A204.1 (cell line): ENCODE data around the gene PADI1.

Source experiments
- FAIRE-seq: peaks from 2 replicates; lab custom pipeline; 2012; peaks lifted over from hg19 to GRCh38; lab: Jason Lieb, UNC

The PADI1 gene

GRCh38 chr1:17204546-17205440 is at the start of gene PADI1:
PADI1 (plus strand) TSS chr1:17205128; CDS start chr1:17205218, 90 bp downstream.
- no peak for FAIRE-seq

GRCh38 chr1:17155257-17155920 is 49.5 kb upstream of the PADI1 start:
- no peak for FAIRE-seq

- FAIRE-seq: no peak
Measured at GRCh38 chr1:17156108-17156507, 48.8 kb upstream of the PADI1 start.

- FAIRE-seq: no peak
Measured at GRCh38 chr1:17158961-17159360, 46.0 kb upstream of the PADI1 start.

- FAIRE-seq: no peak
Measured at GRCh38 chr1:17161137-17161740, 43.7 kb upstream of the PADI1 start.

GRCh38 chr1:17161926-17162800 is 42.8 kb upstream of the PADI1 start:
- FAIRE-seq: no peak

GRCh38 chr1:17162941-17163340 is 42.0 kb upstream of the PADI1 start:
- no peak for FAIRE-seq

- no peak for FAIRE-seq
Measured at GRCh38 chr1:17163371-17163770, 41.6 kb upstream of the PADI1 start.

GRCh38 chr1:17163789-17164666 is 40.9 kb upstream of the PADI1 start:
- FAIRE-seq: no peak

- no peak for FAIRE-seq
Measured at GRCh38 chr1:17165823-17166222, 39.1 kb upstream of the PADI1 start.

GRCh38 chr1:17167041-17167785 is 37.7 kb upstream of the PADI1 start:
- no peak for FAIRE-seq

GRCh38 chr1:17167786-17168090 is 37.2 kb upstream of the PADI1 start:
- no peak for FAIRE-seq

GRCh38 chr1:17168091-17168876 is 36.6 kb upstream of the PADI1 start:
- no peak for FAIRE-seq

- FAIRE-seq: no peak
Measured at GRCh38 chr1:17170571-17170970, 34.4 kb upstream of the PADI1 start.

GRCh38 chr1:17173217-17173616 is 31.7 kb upstream of the PADI1 start:
- FAIRE-seq: no peak

- FAIRE-seq: no peak
Measured at GRCh38 chr1:17176306-17177061, 28.4 kb upstream of the PADI1 start.

- FAIRE-seq: no peak
Measured at GRCh38 chr1:17177651-17178050, 27.3 kb upstream of the PADI1 start.

- no peak for FAIRE-seq
Measured at GRCh38 chr1:17181781-17182464, 23.0 kb upstream of the PADI1 start.
